Stimulated activated memory B cell treated with anti-CD40 and anti-IgM and Interleukin-4, amounts not matched to agents 10 μg/mL and 1 μg/mL and 100 μg/mL, for 72 hours (primary cell): Measurements from ENCODE around the gene DAPL1.
A peak's percentile ranks its signal among the peaks of the same experiment; 100 is the strongest.

Source experiments
- ATAC-seq: fragments of 150-1000 bp; cut with Tn5 transposase; 2 replicates; pipeline ENCODE4 v1.10.0; 2021
- H3K27ac Mint-ChIP-seq: one replicate; pipeline ENCODE4 v1.8.0; 2022; ENCODE audit warnings: mild to moderate bottlenecking, mixed read lengths
- H3K27me3 Mint-ChIP-seq: one replicate; pipeline ENCODE4 v1.8.0; 2022; ENCODE audit warnings: mixed read lengths
- H3K36me3 Mint-ChIP-seq: one replicate; pipeline ENCODE4 v1.8.0; 2022; ENCODE audit warnings: mixed read lengths
- H3K4me1 Mint-ChIP-seq: one replicate; pipeline ENCODE4 v1.8.0; 2022; ENCODE audit warnings: mixed read lengths
- H3K4me3 Mint-ChIP-seq: one replicate; pipeline ENCODE4 v1.8.0; 2022; ENCODE audit warnings: mild to moderate bottlenecking, moderate library complexity, mixed read lengths
- H3K9me3 Mint-ChIP-seq: one replicate; pipeline ENCODE4 v1.8.0; 2022; ENCODE audit warnings: mixed read lengths

Gene DAPL1

DNA sequence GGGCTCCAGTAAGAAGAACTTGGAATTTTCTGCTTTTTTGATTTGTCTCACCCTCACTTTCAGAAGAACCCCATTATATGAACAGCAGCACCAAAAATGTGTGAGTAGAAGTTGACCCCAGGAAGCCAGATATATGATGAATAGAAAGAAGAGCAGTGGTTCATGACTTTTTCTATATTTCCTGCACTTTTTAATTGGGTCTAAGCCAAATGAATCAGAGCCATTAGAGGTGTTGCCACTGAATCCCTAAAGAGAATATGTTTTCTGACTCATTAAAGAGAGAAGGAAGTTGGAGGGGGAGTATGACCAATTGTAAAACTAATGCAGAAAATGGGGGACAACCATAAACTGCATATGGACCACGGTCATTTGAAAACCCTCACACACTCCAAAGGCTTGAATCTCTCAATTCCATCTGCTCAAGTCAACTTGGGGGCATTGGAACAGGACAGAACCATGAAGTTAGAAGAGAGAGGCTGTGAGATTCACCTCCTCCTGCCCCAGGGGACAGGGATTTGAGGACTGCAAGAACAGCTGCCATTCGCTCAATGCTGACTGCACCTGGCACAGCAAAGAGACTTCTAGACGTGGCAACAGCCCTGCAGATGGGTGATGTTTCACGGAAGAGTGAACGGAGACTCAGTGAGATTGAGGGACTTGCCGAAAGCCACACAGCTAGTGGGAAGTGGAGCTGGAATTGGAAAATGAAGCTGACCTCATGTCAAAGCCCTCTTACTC is 3.0 kb downstream of the DAPL1 start:
- no peak overlapping the region for H3K27ac Mint-ChIP-seq
- H3K27me3 Mint-ChIP-seq, result no peaks in the 10 kb centered on the region
- no peaks in the 10 kb centered on the region for H3K9me3 Mint-ChIP-seq
- H3K4me1 Mint-ChIP-seq, result no peaks in the 10 kb centered on the region
- H3K36me3 Mint-ChIP-seq, result no peaks in the 10 kb centered on the region
- ATAC-seq, result no peak
- H3K4me3 Mint-ChIP-seq, result no peak overlapping the region

- no peaks in the 10 kb centered on the region for H3K9me3 Mint-ChIP-seq
- no peak for ATAC-seq
- no peaks in the 10 kb centered on the region for H3K27me3 Mint-ChIP-seq
- no peaks in the 10 kb centered on the region for H3K36me3 Mint-ChIP-seq
- no peaks in the 10 kb centered on the region for H3K4me1 Mint-ChIP-seq
- H3K4me3 Mint-ChIP-seq, result no peak overlapping the region
- H3K27ac Mint-ChIP-seq, result no peak overlapping the region
Measured at GRCh38 chr2:158799181-158799580, 4.1 kb downstream of the DAPL1 start.

DNA sequence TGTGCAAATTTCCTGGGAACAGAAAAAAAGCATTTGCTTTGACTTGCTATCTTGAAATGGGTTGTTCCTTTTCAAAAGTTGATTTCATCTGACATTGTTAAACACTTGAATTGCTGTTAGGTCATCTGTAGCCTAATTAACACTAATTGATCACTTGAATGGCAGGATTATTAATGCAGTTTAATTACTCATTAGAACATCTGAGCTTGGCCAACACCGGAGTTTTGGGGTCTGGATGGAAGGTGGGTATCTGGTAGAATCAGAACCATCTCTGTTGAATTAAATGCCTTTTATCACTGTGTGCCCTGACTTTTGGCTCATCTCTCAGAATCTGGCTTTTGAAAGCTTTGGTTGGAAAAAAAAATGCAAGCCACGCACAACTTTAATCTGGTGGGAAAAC is 8.4 kb downstream of the DAPL1 start:
- no peak for ATAC-seq
- Mint-ChIP-seq H3K9me3 (no peaks in the 10 kb centered on the region), H3K4me1 (no peaks in the 10 kb centered on the region), H3K4me3 (no peak overlapping the region), H3K36me3 (no peaks in the 10 kb centered on the region), H3K27me3 (no peaks in the 10 kb centered on the region), H3K27ac (no peak overlapping the region)

DNA sequence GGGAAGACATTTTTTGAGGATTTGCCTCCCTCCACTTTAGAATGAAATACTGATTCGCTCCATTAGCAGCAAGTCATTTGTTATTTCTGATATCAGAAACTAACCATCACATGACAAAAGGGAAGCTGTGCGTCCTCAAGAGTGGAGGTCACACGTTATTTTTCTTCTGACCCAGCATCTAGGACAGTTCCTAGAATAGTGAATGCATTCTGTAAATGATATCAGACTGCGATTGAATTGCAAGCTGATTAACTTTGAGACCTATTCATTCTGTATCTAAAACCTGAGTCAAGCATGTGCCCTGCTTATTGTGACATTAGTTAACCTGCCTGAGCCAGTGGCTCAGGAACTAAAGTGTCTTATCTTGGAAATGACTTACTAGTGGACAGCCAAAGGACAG is 10.1 kb downstream of the DAPL1 start:
- no peaks in the 10 kb centered on the region for H3K9me3 Mint-ChIP-seq
- no peaks in the 10 kb centered on the region for H3K27me3 Mint-ChIP-seq
- ATAC-seq, result no peak
- H3K4me1 Mint-ChIP-seq, result no peaks in the 10 kb centered on the region
- no peak overlapping the region for H3K4me3 Mint-ChIP-seq
- no peaks in the 10 kb centered on the region for H3K36me3 Mint-ChIP-seq
- H3K27ac Mint-ChIP-seq, result no peak overlapping the region

DNA sequence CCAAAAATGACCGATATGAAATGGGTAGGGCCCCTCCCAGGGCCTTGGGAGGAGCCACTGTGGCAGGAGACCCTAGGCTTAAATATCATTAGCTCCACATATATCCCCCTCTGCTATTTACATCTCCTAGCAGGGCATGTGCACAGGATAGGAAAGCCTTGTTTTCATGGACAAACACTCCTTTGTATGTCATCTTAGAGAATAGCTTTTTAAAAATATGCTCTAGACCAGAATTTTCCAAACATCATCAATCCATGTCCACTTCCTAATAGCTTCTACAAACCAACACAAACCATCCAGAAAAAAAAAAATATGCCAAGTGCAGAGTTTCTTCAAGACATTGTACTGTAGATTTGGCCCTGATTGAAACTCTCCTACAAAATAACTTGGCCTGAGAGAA is 10.8 kb downstream of the DAPL1 start:
- H3K4me1 Mint-ChIP-seq, result no peaks in the 10 kb centered on the region
- H3K36me3 Mint-ChIP-seq, result no peaks in the 10 kb centered on the region
- no peak overlapping the region for H3K4me3 Mint-ChIP-seq
- no peaks in the 10 kb centered on the region for H3K9me3 Mint-ChIP-seq
- no peak for ATAC-seq
- H3K27me3 Mint-ChIP-seq, result peaks cover 5% of the 10 kb centered on the region
- H3K27ac Mint-ChIP-seq, result no peak overlapping the region

DNA sequence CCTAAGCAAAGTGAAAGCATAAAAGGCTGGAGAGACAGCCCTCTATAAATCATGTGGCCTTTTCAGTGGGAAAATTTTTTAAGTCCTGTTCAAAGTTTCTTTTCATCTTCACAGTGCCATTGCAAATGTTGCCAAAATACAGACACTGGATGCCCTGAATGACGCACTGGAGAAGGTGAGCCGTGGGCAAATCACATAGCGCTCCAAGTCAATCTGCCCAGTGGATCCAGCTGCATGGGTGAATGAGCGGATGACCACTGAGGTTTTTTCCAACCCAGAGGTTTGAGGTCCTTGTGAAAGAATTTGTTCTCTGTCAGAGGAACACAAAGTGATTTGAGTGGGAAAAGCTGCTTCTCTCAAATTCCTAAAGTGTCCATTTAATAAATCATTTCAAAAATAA is 11.8 kb downstream of the DAPL1 start:
- no peak for ATAC-seq
- Mint-ChIP-seq H3K36me3 (no peaks in the 10 kb centered on the region), H3K9me3 (no peaks in the 10 kb centered on the region)

GRCh38 chr2:158808426-158808825 is 13.3 kb downstream of the DAPL1 start:
- Mint-ChIP-seq H3K36me3 (no peaks in the 10 kb centered on the region), H3K4me3 (no peak overlapping the region), H3K27me3 (peaks cover 8% of the 10 kb centered on the region), H3K4me1 (no peaks in the 10 kb centered on the region), H3K9me3 (no peaks in the 10 kb centered on the region), H3K27ac (no peak overlapping the region)
- peak; percentile 40 for ATAC-seq

More for the DNA sequence above, 11.8 kb downstream of the DAPL1 start:
- Mint-ChIP-seq H3K4me3 (no peak overlapping the region), H3K27me3 (peaks cover 7% of the 10 kb centered on the region), H3K27ac (no peak overlapping the region), H3K4me1 (no peaks in the 10 kb centered on the region)

- peaks cover 16% of the 10 kb centered on the region for H3K27me3 Mint-ChIP-seq
- no peaks in the 10 kb centered on the region for H3K36me3 Mint-ChIP-seq
- no peak for ATAC-seq
- no peaks in the 10 kb centered on the region for H3K9me3 Mint-ChIP-seq
- H3K27ac Mint-ChIP-seq, result no peak overlapping the region
- no peaks in the 10 kb centered on the region for H3K4me1 Mint-ChIP-seq
- H3K4me3 Mint-ChIP-seq, result no peak overlapping the region
Measured at GRCh38 chr2:158809816-158810215, 14.7 kb downstream of the DAPL1 start.

DNA sequence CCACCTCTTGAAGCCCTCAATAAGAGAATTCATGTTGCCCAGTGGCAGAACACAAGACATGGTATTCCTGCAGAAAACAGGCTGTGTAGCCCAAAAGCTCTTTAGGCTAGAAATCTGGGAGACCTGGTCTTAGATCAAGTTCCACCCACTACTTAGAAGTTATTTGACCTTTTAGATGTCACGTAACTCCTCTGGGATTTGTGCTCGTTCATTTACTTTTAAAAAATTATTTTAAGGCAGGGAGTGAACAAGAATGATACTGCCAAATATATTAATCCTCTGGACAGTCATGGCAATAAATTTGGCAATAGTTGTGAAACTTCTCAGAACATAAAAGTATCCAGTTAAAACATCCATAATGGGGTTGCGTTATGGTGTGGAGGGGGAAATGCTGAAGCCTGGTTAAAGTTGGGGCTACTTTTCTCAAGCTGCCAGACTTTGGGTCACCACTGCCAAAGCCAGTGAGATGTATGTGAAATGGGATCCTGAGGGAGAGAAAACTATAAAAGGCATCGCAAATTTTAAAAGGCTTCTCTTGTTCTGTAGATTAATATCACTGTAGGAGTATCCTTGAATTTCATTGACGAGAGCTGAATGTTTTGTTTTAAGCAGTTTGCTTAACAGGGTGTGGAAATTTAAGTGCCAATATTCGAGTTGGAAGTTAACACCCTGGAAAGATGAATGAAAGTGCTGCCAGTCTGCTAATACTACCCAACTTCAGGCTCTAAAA is 15.8 kb downstream of the DAPL1 start:
- no peaks in the 10 kb centered on the region for H3K36me3 Mint-ChIP-seq
- no peaks in the 10 kb centered on the region for H3K9me3 Mint-ChIP-seq
- no peak for ATAC-seq
- peaks cover 16% of the 10 kb centered on the region for H3K27me3 Mint-ChIP-seq
- H3K27ac Mint-ChIP-seq, result no peak overlapping the region
- H3K4me1 Mint-ChIP-seq, result no peaks in the 10 kb centered on the region
- no peak overlapping the region for H3K4me3 Mint-ChIP-seq

DNA sequence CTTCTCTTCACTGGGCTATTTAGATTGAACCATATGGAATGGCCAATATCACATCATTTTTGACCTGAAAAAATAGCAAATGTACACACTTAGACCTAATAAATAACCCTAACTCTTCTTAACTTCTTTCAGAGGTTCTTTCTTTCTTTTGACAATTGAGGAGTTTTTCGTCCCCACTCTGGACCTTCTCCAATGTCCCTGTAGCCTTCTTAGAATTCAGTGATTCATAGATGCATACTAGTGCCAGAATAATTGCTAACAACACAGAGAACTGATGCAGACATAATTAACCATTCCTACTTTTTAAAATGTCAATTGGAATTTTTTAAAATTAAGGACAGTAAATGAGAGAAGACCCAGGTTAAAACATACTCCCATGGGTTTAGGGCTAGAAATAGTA is 20.0 kb downstream of the DAPL1 start:
- ATAC-seq, result no peak
- Mint-ChIP-seq H3K36me3 (no peaks in the 10 kb centered on the region), H3K4me1 (no peaks in the 10 kb centered on the region), H3K27me3 (peaks cover 28% of the 10 kb centered on the region), H3K9me3 (peaks cover 3% of the 10 kb centered on the region), H3K27ac (no peak overlapping the region), H3K4me3 (no peak overlapping the region)

- Mint-ChIP-seq H3K27ac (no peak overlapping the region), H3K9me3 (peaks cover 3% of the 10 kb centered on the region), H3K4me3 (no peak overlapping the region), H3K36me3 (no peaks in the 10 kb centered on the region), H3K4me1 (no peaks in the 10 kb centered on the region), H3K27me3 (peaks cover 25% of the 10 kb centered on the region)
- no peak for ATAC-seq
Measured at GRCh38 chr2:158815658-158816057, 20.5 kb downstream of the DAPL1 start.

GRCh38 chr2:158817588-158817987 is 22.5 kb downstream of the DAPL1 start:
- Mint-ChIP-seq H3K27me3 (peaks cover 31% of the 10 kb centered on the region), H3K9me3 (peaks cover 3% of the 10 kb centered on the region)

GRCh38 chr2:158818511-158818910 is 23.4 kb downstream of the DAPL1 start:
- H3K4me1 Mint-ChIP-seq, result no peaks in the 10 kb centered on the region
- H3K4me3 Mint-ChIP-seq, result no peak overlapping the region

More at GRCh38 chr2:158817588-158817987, 22.5 kb downstream of the DAPL1 start:
- Mint-ChIP-seq H3K4me1 (no peaks in the 10 kb centered on the region), H3K36me3 (no peaks in the 10 kb centered on the region), H3K4me3 (no peak overlapping the region), H3K27ac (no peak overlapping the region)
- no peak for ATAC-seq

DNA sequence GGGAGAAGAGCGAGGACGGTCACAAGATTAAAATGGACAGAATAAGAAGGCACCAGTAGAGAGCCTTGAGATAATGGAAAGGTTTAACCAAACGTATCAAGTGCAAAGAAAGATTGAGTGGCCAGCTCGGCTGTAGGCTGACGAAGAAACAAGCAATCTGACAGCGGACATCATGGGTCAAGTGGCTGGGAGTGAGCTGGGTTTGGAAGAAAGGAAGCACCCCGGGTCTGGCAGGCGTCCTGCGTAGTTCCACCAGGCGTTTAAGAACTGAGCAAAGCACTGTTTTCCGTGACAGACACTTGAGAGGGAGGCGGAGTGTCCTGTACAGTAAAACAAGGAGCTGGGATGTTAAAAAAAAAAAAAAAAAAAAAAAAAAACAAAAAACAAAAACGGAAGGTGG is 27.1 kb downstream of the DAPL1 start:
- H3K27ac Mint-ChIP-seq, result no peak overlapping the region
- no peaks in the 10 kb centered on the region for H3K4me1 Mint-ChIP-seq
- peaks cover 2% of the 10 kb centered on the region for H3K9me3 Mint-ChIP-seq
- H3K36me3 Mint-ChIP-seq, result no peaks in the 10 kb centered on the region
- H3K4me3 Mint-ChIP-seq, result no peak overlapping the region
- peaks cover 17% of the 10 kb centered on the region for H3K27me3 Mint-ChIP-seq
- ATAC-seq, result no peak

More at GRCh38 chr2:158818511-158818910, 23.4 kb downstream of the DAPL1 start:
- Mint-ChIP-seq H3K27me3 (peaks cover 29% of the 10 kb centered on the region), H3K36me3 (no peaks in the 10 kb centered on the region), H3K27ac (no peak overlapping the region), H3K9me3 (peaks cover 3% of the 10 kb centered on the region)
- no peak for ATAC-seq

DNA sequence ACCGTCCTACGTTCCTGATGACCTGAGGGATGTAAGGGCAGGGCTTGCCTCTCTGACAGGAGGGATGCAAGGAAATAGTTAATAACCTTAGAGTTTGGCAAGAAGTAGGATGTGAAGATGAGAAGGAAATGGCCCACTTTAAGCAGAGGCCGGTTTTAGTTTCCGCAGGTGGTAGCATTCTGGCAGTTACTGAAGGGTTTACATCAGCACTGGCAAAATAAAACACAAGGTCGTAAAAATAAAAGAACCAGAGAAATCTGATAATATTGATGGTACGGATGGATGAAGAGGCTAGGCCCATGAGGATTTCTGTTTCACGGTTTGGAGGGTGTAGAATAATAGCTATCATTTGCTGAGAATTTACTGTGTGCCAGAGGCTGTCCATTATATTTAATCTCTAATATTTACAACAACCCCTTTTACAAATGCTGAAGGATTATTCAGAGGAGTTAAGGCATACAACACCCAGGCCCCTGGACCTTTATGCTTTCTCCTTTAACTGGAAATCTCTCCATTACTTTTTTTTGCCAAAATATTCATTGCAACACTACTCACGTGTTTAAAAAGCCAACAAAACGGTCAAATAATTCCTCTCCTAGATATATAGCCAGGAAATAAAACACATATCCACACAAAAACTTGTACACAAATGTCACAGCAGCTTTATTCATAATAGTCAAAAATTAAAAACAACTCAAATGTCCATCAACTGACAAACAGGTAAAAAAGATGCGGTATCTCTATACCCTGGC is 28.5 kb downstream of the DAPL1 start:
- Mint-ChIP-seq H3K4me1 (no peaks in the 10 kb centered on the region), H3K36me3 (no peaks in the 10 kb centered on the region), H3K27ac (no peak overlapping the region), H3K9me3 (no peaks in the 10 kb centered on the region), H3K27me3 (peaks cover 11% of the 10 kb centered on the region), H3K4me3 (no peak overlapping the region)
- no peak for ATAC-seq
